Stimulated activated naive CD8-positive, alpha-beta T cell treated with anti-CD3 and anti-CD28 coated beads, Interleukin-15, Interleukin-2, amounts not matched to agents 100 ng/mL and 50 ng/mL, for 24 hours (primary cell): ENCODE data around the gene TRPV3.
"Not testable (repeated sequence)": the region's sequence is repeated elsewhere in the genome, so short reads cannot be mapped to it uniquely, and the experiment has no call there.

ENCODE experiments used
- H3K27ac Mint-ChIP-seq: one replicate; pipeline ENCODE4 v1.8.0; 2021; ENCODE audit warnings: mild to moderate bottlenecking, mixed read lengths
- H3K27me3 Mint-ChIP-seq: one replicate; pipeline ENCODE4 v1.8.0; 2021; ENCODE audit warnings: mixed read lengths
- H3K36me3 Mint-ChIP-seq: one replicate; pipeline ENCODE4 v1.8.0; 2021; ENCODE audit warnings: low read depth, mixed read lengths
- H3K4me1 Mint-ChIP-seq: one replicate; pipeline ENCODE4 v1.8.0; 2021; ENCODE audit warnings: low read depth, mixed read lengths
- H3K4me3 Mint-ChIP-seq: one replicate; pipeline ENCODE4 v1.8.0; 2021; ENCODE audit warnings: mild to moderate bottlenecking, mixed read lengths
- H3K9me3 Mint-ChIP-seq: one replicate; pipeline ENCODE4 v1.8.0; 2021; ENCODE audit warnings: mixed read lengths

TRPV3 gene

GRCh38 chr17:3585826-3586225 is 28.2 kb upstream of the TRPV3 start:
- Mint-ChIP-seq H3K9me3 (no peaks in the 10 kb centered on the region), H3K36me3 (peaks cover 4% of the 10 kb centered on the region), H3K27ac (no peak overlapping the region), H3K4me1 (no peaks in the 10 kb centered on the region), H3K4me3 (no peak overlapping the region), H3K27me3 (no peaks in the 10 kb centered on the region)

GRCh38 chr17:3583456-3583855 is 25.8 kb upstream of the TRPV3 start:
- Mint-ChIP-seq H3K27me3 (no peaks in the 10 kb centered on the region), H3K36me3 (peaks cover 4% of the 10 kb centered on the region), H3K9me3 (no peaks in the 10 kb centered on the region), H3K4me1 (no peaks in the 10 kb centered on the region), H3K27ac (no peak overlapping the region), H3K4me3 (no peak overlapping the region)

GRCh38 chr17:3582915-3583314 is 25.3 kb upstream of the TRPV3 start:
- peaks cover 4% of the 10 kb centered on the region for H3K36me3 Mint-ChIP-seq
- H3K27me3 Mint-ChIP-seq, result no peaks in the 10 kb centered on the region
- no peak overlapping the region for H3K27ac Mint-ChIP-seq
- no peak overlapping the region for H3K4me3 Mint-ChIP-seq
- H3K9me3 Mint-ChIP-seq, result no peaks in the 10 kb centered on the region
- no peaks in the 10 kb centered on the region for H3K4me1 Mint-ChIP-seq

GRCh38 chr17:3578667-3579066 is 21.1 kb upstream of the TRPV3 start:
- not testable (repeated sequence) for H3K9me3 Mint-ChIP-seq, H3K36me3 Mint-ChIP-seq, H3K27me3 Mint-ChIP-seq, H3K4me3 Mint-ChIP-seq, H3K27ac Mint-ChIP-seq, H3K4me1 Mint-ChIP-seq

GRCh38 chr17:3576970-3577369 is 19.4 kb upstream of the TRPV3 start:
- H3K4me1 Mint-ChIP-seq, result no peaks in the 10 kb centered on the region
- no peaks in the 10 kb centered on the region for H3K27me3 Mint-ChIP-seq
- peaks cover 4% of the 10 kb centered on the region for H3K36me3 Mint-ChIP-seq
- H3K27ac Mint-ChIP-seq, result no peak overlapping the region
- H3K9me3 Mint-ChIP-seq, result no peaks in the 10 kb centered on the region
- no peak overlapping the region for H3K4me3 Mint-ChIP-seq

- Mint-ChIP-seq H3K36me3 (peaks cover 4% of the 10 kb centered on the region), H3K4me1 (no peaks in the 10 kb centered on the region), H3K27ac (no peak overlapping the region), H3K9me3 (no peaks in the 10 kb centered on the region), H3K4me3 (no peak overlapping the region), H3K27me3 (no peaks in the 10 kb centered on the region)
Observed at GRCh38 chr17:3575511-3575910, 17.9 kb upstream of the TRPV3 start.

GRCh38 chr17:3574231-3574630 is 16.6 kb upstream of the TRPV3 start:
- Mint-ChIP-seq H3K4me1 (no peaks in the 10 kb centered on the region), H3K36me3 (no peaks in the 10 kb centered on the region), H3K4me3 (no peak overlapping the region), H3K27ac (no peak overlapping the region), H3K27me3 (no peaks in the 10 kb centered on the region), H3K9me3 (no peaks in the 10 kb centered on the region)

- Mint-ChIP-seq H3K9me3 (no peaks in the 10 kb centered on the region), H3K4me3 (no peak overlapping the region), H3K27me3 (no peaks in the 10 kb centered on the region), H3K27ac (no peak overlapping the region), H3K4me1 (no peaks in the 10 kb centered on the region), H3K36me3 (no peaks in the 10 kb centered on the region)
Observed at GRCh38 chr17:3573246-3574100, 15.9 kb upstream of the TRPV3 start.

- H3K9me3 Mint-ChIP-seq, result no peaks in the 10 kb centered on the region
- no peak overlapping the region for H3K4me3 Mint-ChIP-seq
- no peak overlapping the region for H3K27ac Mint-ChIP-seq
- H3K36me3 Mint-ChIP-seq, result peaks cover 3% of the 10 kb centered on the region
- H3K4me1 Mint-ChIP-seq, result no peaks in the 10 kb centered on the region
- H3K27me3 Mint-ChIP-seq, result no peaks in the 10 kb centered on the region
Observed at GRCh38 chr17:3572231-3572630, 14.6 kb upstream of the TRPV3 start.

GRCh38 chr17:3571043-3571900 is 13.7 kb upstream of the TRPV3 start:
- H3K4me1 Mint-ChIP-seq, result no peaks in the 10 kb centered on the region
- H3K27ac Mint-ChIP-seq, result no peak overlapping the region
- no peaks in the 10 kb centered on the region for H3K9me3 Mint-ChIP-seq
- peaks cover 3% of the 10 kb centered on the region for H3K36me3 Mint-ChIP-seq
- no peak overlapping the region for H3K4me3 Mint-ChIP-seq
- H3K27me3 Mint-ChIP-seq, result no peaks in the 10 kb centered on the region

- Mint-ChIP-seq H3K27ac (no peak overlapping the region), H3K36me3 (peaks cover 9% of the 10 kb centered on the region), H3K27me3 (no peaks in the 10 kb centered on the region), H3K4me1 (no peaks in the 10 kb centered on the region), H3K9me3 (no peaks in the 10 kb centered on the region), H3K4me3 (no peak overlapping the region)
Observed at GRCh38 chr17:3569534-3570137, 12.0 kb upstream of the TRPV3 start.

GRCh38 chr17:3566551-3566950 is 8.9 kb upstream of the TRPV3 start:
- Mint-ChIP-seq H3K36me3 (peaks cover 9% of the 10 kb centered on the region), H3K9me3 (no peaks in the 10 kb centered on the region), H3K4me3 (no peak overlapping the region), H3K4me1 (no peaks in the 10 kb centered on the region), H3K27me3 (no peaks in the 10 kb centered on the region), H3K27ac (no peak overlapping the region)

GRCh38 chr17:3565143-3565542 is 7.5 kb upstream of the TRPV3 start:
- H3K9me3 Mint-ChIP-seq, result no peaks in the 10 kb centered on the region
- no peak overlapping the region for H3K4me3 Mint-ChIP-seq
- peaks cover 9% of the 10 kb centered on the region for H3K36me3 Mint-ChIP-seq
- no peaks in the 10 kb centered on the region for H3K27me3 Mint-ChIP-seq
- no peaks in the 10 kb centered on the region for H3K4me1 Mint-ChIP-seq
- no peak overlapping the region for H3K27ac Mint-ChIP-seq

GRCh38 chr17:3564241-3564640 is 6.6 kb upstream of the TRPV3 start:
- H3K4me3 Mint-ChIP-seq, H3K27ac Mint-ChIP-seq, H3K27me3 Mint-ChIP-seq, H3K4me1 Mint-ChIP-seq, H3K36me3 Mint-ChIP-seq, H3K9me3 Mint-ChIP-seq: not testable (repeated sequence)

GRCh38 chr17:3559270-3559645 is 1.6 kb upstream of the TRPV3 start:
- Mint-ChIP-seq H3K27me3 (no peaks in the 10 kb centered on the region), H3K4me3 (peak overlapping the region; percentile 13), H3K27ac (no peak overlapping the region), H3K36me3 (no peaks in the 10 kb centered on the region), H3K9me3 (no peaks in the 10 kb centered on the region), H3K4me1 (peaks cover 19% of the 10 kb centered on the region)
